NK-92 (cell line): ENCODE measurements around the gene HOMER2.
"Not testable (repeated sequence)": the region's sequence is repeated elsewhere in the genome, so short reads cannot be mapped to it uniquely, and the experiment has no call there.

Experiments
- DNase-seq: peaks from one replicate; lab custom pipeline; 2025; ENCODE audit not compliant: unreplicated experiment; lab: John Stamatoyannopoulos, UW

HOMER2 gene

GRCh38 chr15:82865581-82865980, 86.9 kb downstream of the HOMER2 start:
- not testable (repeated sequence) for DNase-seq

GRCh38 chr15:82864967-82865366, 87.6 kb downstream of the HOMER2 start:
- DNase-seq: no peak

- no peak for DNase-seq
Measured at GRCh38 chr15:82862886-82863285, 89.6 kb downstream of the HOMER2 start.

- no peak for DNase-seq
Measured at GRCh38 chr15:82858932-82859331, 93.6 kb downstream of the HOMER2 start.

GRCh38 chr15:82856397-82857170, 95.9 kb downstream of the HOMER2 start:
- no peak for DNase-seq

- DNase-seq: no peak
Measured at GRCh38 chr15:82855286-82856100, 97.0 kb downstream of the HOMER2 start.

GRCh38 chr15:82854554-82854953, 98.0 kb downstream of the HOMER2 start:
- DNase-seq: no peak

GRCh38 chr15:82852941-82853561, 99.5 kb downstream of the HOMER2 start:
- no peak for DNase-seq

GRCh38 chr15:82851981-82852511, 100.5 kb downstream of the HOMER2 start:
- no peak for DNase-seq

- no peak for DNase-seq
Measured at GRCh38 chr15:82851306-82851850, 101.1 kb downstream of the HOMER2 start.

GRCh38 chr15:82850731-82851130, 101.8 kb downstream of the HOMER2 start:
- DNase-seq: no peak

- DNase-seq: no peak
Measured at GRCh38 chr15:82849556-82850512, 102.7 kb downstream of the HOMER2 start.

- DNase-seq: no peak
Measured at GRCh38 chr15:82848241-82848993, 104.1 kb downstream of the HOMER2 start.

GRCh38 chr15:82847703-82848102, 104.8 kb downstream of the HOMER2 start:
- no peak for DNase-seq

- DNase-seq: no peak
Measured at GRCh38 chr15:82846621-82847020, 105.9 kb downstream of the HOMER2 start.

- no peak for DNase-seq
Measured at GRCh38 chr15:82845686-82846085, 106.8 kb downstream of the HOMER2 start.

- no peak for DNase-seq
Measured at GRCh38 chr15:82843566-82843965, 109.0 kb downstream of the HOMER2 start.

GRCh38 chr15:82840166-82840565, 112.4 kb downstream of the HOMER2 start:
- DNase-seq: no peak

- DNase-seq: no peak
Measured at GRCh38 chr15:82839136-82839535, 113.4 kb downstream of the HOMER2 start.
